GM12891 (cell line): Measurements from ENCODE around the gene DNAI1.

ENCODE experiments used
- DNase-seq: peaks from one replicate; pipeline ENCODE4 v3.0.0; 2011; ENCODE audit warnings: low spot score; ENCODE audit not compliant: insufficient read length
- FAIRE-seq: peaks from 2 replicates; lab custom pipeline; 2011; peaks lifted over from hg19 to GRCh38; lab: Jason Lieb, UNC
- PAX5 ChIP-seq: IDR thresholded peaks from 2 replicates; pipeline ENCODE4 v1.6.1; 2011; ENCODE audit warnings: low read length, moderate library complexity, mild to moderate bottlenecking; ENCODE audit not compliant: insufficient read depth, severe bottlenecking
- POLR2A ChIP-seq: IDR thresholded peaks from 2 replicates; pipeline ENCODE4 v1.6.1; 2011; ENCODE audit warnings: low read depth, low read length, control low read depth
- POLR2AphosphoS5 ChIP-seq: IDR thresholded peaks from 2 replicates; pipeline ENCODE4 v1.6.1; 2011; ENCODE audit warnings: low read depth, low read length, control low read depth
- POU2F2 ChIP-seq: IDR thresholded peaks from 2 replicates; pipeline ENCODE4 v1.6.1; 2011; ENCODE audit warnings: low read depth, mild to moderate bottlenecking, control low read depth, low read length, moderate library complexity
- SPI1 ChIP-seq: IDR thresholded peaks from 2 replicates; pipeline ENCODE4 v1.6.1; 2011; ENCODE audit warnings: low read depth, low read length, control low read depth
- TAF1 ChIP-seq: IDR thresholded peaks from 2 replicates; pipeline ENCODE4 v1.6.1; 2011; ENCODE audit warnings: low read depth, low read length, control low read depth

DNAI1 gene

DNA sequence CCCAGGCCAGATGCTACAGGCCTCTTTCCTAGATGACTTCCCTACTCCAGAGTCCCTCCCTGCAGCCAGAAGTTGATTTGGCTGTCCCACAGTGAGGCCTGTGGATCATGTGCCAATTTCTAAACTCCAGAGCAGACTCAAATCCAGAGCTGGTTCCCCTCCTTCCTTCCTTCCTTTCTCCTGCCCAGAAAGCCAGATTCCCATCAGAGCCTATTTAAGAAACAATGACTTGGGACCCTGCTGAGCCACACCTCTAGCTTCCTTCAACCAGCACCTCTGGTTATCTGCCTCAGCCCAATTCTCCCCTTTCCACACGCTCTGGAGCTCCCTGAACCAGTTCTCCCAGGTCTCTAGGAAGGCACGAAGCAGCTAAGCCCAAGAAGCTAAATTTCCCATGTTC is 7.5 kb upstream of the DNAI1 start:
- no peak for FAIRE-seq
- no peak for DNase-seq
- TF ChIP-seq POLR2A (no peak), POU2F2 (no peak), SPI1 (no peak), PAX5 (no peak), POLR2AphosphoS5 (no peak), TAF1 (no peak)

DNA sequence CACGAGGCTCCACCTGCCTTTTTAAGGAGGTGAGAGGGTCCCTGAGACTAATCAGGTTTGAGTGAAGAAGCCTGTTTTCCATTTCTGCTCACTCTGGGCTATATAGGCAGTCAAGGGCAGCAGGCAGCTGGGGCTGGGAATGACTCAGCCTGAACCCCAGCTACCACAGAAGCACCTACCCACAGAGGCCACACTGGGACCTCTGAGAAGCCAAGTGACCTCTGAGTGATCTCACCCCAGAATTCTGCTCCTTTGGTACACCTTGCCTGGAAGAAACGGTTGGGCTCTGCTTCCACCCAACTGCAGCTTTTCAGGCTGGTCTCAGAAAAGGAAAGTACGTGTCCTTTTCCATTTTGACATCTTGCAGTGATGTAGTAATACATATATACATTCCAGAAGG is 7.1 kb upstream of the DNAI1 start:
- no peak for DNase-seq
- no peak for FAIRE-seq
- TF ChIP-seq PAX5 (no peak), POLR2A (no peak), POU2F2 (no peak), SPI1 (no peak), POLR2AphosphoS5 (no peak), TAF1 (no peak)

DNA sequence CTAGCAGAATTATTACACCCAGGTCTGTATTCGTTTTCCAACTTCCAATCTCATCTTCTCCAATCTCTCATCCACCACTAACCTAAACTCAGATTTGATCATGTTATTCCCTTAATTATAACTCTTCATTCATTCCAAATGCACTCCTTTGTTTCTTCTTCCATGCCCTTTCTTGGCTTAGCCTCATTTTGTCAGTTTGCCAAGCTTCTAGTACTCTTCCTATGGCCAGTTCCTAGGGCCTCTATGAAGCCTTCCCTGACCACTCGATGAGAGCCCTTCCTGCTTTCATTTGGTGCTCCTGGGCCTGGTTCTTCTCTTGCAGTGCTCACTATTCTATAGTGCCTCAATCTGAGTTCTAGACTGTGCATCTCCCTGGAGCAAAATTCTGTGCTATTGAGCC is 6.0 kb upstream of the DNAI1 start:
- FAIRE-seq (no peak), DNase-seq (no peak)
- no peak for TF ChIP-seq TAF1

DNA sequence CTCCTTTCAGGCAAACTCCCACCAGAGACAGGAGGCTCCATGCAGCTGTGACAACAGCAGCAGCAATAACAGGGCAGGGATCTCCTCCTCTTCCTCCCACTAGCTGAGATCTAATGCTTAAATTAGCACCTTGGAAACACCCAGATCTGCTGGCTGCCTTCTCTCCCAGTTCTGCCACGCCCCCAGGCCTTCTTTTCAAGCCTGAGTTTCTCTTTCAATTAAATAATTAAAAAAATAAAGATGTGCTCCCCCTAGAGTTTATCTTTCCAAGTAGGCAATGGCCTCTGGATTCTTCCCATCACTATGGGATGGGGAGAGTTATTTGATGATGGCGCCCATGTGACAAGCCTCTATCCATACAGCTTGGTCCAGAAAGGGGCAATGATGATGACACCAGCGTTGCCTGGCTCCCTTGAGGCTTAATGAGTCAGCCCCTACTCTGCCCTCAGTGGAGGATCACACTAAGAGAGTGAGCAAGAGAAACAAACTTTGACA is 4.0 kb upstream of the DNAI1 start:
- TF ChIP-seq SPI1 = no peak
- no peak for TF ChIP-seq TAF1
- no peak for TF ChIP-seq POLR2AphosphoS5
- TF ChIP-seq PAX5 = no peak
- TF ChIP-seq POLR2A = no peak
- no peak for TF ChIP-seq POU2F2
- FAIRE-seq (no peak), DNase-seq (no peak)

DNA sequence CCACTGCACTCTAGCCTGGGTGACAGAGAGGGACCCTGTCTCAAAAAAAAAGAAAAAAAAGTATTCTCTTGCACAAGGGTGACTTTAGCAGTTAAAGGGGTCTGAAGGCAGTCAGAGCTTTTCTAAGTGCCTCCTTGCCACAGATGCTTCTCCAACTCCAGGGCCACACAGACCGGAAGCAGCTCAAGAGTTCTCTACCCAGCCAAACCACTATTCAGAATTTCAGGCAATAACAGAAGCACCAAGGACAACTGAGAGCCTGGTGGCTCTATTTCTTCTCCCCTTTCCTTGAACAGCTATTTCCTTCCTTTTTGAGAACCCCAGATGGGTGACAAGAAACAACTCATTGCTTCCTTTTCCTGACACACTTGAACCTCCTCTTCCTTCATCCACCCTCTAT is 2.5 kb upstream of the DNAI1 start:
- DNase-seq (no peak), FAIRE-seq (no peak)
- TF ChIP-seq PAX5 (no peak), POLR2A (no peak), SPI1 (no peak), TAF1 (no peak), POLR2AphosphoS5 (no peak), POU2F2 (no peak)

DNA sequence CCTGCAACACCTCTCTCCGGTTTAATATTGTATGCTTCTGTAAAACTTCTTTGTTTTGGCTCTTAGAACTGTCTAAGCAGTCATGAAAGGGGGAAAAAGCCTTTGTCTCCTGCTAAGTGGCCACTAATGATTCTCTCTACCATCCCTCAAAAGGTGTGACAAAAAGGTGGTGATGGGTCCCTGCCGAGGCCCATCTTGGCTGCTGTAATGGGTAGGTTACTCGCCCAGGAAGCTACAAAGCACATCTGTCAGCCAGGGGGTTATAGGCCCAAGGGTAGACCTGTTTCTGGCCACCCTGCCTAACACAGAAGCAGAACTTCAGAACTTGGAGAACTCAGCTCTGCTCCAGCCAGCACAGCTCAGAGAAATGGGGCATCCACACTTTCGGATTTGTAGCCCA is 1.9 kb upstream of the DNAI1 start:
- FAIRE-seq (no peak), DNase-seq (no peak)
- no peak for TF ChIP-seq PAX5
- no peak for TF ChIP-seq POU2F2
- TF ChIP-seq POLR2A = no peak
- no peak for TF ChIP-seq TAF1
- no peak for TF ChIP-seq POLR2AphosphoS5
- TF ChIP-seq SPI1 = no peak

DNA sequence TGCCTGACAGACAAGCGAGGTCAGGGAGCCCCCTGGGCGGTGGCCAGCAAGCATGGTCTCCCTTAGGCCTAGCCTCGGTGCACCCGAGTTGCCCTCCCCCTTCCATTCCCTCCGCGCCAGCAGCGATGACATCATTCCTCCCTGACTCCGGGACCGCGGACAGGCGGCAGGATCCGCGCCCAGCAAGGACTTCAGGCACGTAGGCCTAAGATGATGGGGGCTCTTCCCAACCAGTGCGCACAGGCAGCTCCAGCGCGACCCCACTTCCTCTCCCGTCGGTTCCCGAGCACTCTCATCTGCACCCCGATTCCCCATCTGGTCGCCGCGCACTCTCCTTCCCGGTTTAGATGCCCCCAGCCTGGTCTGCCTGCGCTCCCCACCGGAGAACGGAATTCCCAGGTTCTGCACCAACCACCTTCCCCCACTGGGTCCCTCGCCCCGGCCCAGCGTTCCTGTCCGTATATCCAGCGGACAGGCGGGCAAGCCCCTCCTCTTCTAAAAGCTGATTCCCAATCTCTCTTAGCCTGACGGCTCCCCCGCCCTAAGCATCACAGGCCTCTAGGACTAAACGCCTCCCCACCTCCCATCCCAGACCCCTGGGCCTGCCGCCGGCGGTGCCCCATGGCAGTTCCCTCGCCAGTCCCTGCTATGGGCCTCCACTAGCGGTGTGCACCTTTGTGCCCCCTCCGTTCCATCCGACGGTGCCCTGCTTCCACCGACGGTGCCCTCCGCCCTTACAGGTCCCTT is 1.2 kb upstream of the DNAI1 start:
- no peak for TF ChIP-seq TAF1
- TF ChIP-seq POLR2AphosphoS5 = no peak
- TF ChIP-seq POU2F2 = no peak
- TF ChIP-seq POLR2A = no peak
- no peak for TF ChIP-seq PAX5
- TF ChIP-seq SPI1 = no peak
- no peak for DNase-seq
- no peak for FAIRE-seq

DNA sequence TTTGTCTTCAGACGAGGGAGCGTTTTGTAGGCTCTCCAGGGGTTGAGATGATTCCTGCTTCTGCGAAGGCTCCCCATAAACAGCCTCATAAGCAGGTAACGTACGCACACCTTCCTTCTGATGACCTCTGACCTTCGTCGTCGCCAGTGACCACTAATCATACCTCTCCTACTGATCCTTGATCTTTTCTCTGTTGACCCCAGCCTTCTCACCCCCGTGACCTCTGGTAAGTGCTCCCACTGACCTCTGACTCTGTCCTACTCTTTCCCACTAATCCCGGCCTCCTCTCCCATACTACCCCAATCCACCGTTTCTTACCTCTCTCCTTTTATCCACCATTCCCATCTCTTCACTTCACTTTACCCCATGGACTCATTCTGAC is 345 bp downstream of the DNAI1 start:
- no peak for DNase-seq
- no peak for TF ChIP-seq POU2F2
- TF ChIP-seq TAF1 = no peak
- no peak for TF ChIP-seq POLR2AphosphoS5
- TF ChIP-seq PAX5 = no peak
- no peak for TF ChIP-seq SPI1
- no peak for TF ChIP-seq POLR2A
- FAIRE-seq = no peak

DNA sequence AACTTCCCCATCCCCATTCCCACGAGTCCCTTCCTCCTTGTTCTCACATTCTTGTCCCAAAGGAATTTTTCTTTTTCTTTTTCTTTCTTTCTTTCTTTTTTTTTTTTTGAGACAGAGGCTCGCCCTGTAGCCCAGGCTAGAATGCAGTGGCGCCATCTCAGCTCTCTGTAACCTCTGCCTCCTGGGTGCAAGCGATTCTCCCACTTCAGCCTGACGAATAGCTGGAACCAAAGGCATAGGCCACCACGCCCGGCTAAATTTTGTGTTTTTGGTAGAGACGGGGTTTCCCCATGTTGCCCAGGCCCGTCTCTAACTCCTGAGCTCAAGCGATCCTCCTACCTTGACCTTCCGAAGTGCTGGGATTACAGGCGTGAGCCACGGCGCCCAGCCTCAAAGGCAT is 751 bp downstream of the DNAI1 start:
- TF ChIP-seq SPI1 (no peak), TAF1 (no peak)
- DNase-seq = no peak
- FAIRE-seq = no peak

DNA sequence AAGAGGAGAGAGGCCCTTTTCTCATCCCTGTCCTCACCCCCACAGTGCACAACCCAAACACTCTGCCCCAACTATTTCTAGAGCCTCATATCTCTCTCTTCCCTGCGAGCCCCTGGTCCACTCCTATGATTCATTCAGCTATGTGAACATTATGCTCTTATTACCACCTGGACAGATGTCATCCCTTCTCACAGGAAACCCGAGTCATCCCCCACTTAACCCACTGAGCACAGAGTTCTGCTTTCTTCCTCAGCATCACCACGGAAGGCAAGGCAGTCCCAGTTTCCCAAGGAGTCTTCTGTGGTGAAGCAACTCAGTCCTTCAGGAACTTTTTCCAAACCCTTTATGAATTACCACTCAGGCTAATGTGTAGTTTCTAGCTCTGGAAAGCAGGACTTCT is 1.3 kb downstream of the DNAI1 start:
- no peak for DNase-seq
- FAIRE-seq = no peak
- TF ChIP-seq POU2F2 = no peak
- no peak for TF ChIP-seq PAX5
- TF ChIP-seq TAF1 = no peak
- no peak for TF ChIP-seq SPI1
